PFSK-1 (cell line): ENCODE data around the gene TEKT5.
A peak's percentile ranks its signal among the peaks of the same experiment; 100 is the strongest.

Experiments used
- FOXP2 ChIP-seq: optimal IDR thresholded peaks from 2 replicates; pipeline ENCODE3; 2011; ENCODE audit warnings: borderline replicate concordance, control low read depth, inconsistent platforms; ENCODE audit not compliant: insufficient read depth; ENCODE audit errors: extremely low read length, extremely low read depth
- POLR2AphosphoS5 ChIP-seq: IDR thresholded peaks from 2 replicates; pipeline ENCODE4 v1.6.1; 2012; ENCODE audit warnings: low read depth, mild to moderate bottlenecking, control low read depth, low read length, moderate library complexity
- REST ChIP-seq, 2 experiments: IDR thresholded peaks; 2 replicates each; pipeline versions ENCODE4 v1.6.1 to v1.8.0; 2011 to 2012; ENCODE audit warnings: low read depth in 2 of 2, low read length in 2 of 2, control low read depth in 1 of 2, inconsistent platforms in 1 of 2, mild to moderate bottlenecking in 1 of 2, moderate library complexity in 1 of 2; ENCODE audit not compliant: insufficient read depth in 1 of 2
- SIN3A ChIP-seq: IDR thresholded peaks from 2 replicates; pipeline ENCODE4 v1.6.1; 2012; ENCODE audit warnings: mild to moderate bottlenecking, low read length, moderate library complexity, borderline replicate concordance; ENCODE audit not compliant: insufficient read depth
- TAF1 ChIP-seq: IDR thresholded peaks from 2 replicates; pipeline ENCODE4 v1.6.1; 2012; ENCODE audit warnings: low read length, control low read depth, borderline replicate concordance; ENCODE audit not compliant: insufficient read depth

TEKT5 gene

GRCh38 chr16:10661737-10662136, 33.0 kb downstream of the TEKT5 start:
- TF ChIP-seq REST (IDR thresholded peaks at IDR 0.05; ENCODE audit: insufficient read depth in 1 of 2, low read depth in 2 of 2, low read length in 2 of 2) (peak in 1 of 2 experiments; percentile 22; a peak in 1 of 4 replicates), POLR2AphosphoS5 (no peak)

- TF ChIP-seq POLR2AphosphoS5 = no peak
- TF ChIP-seq TAF1 = no peak
- no peak for TF ChIP-seq SIN3A
- TF ChIP-seq FOXP2 = no peak
- TF ChIP-seq REST (IDR thresholded peaks at IDR 0.05; ENCODE audit: insufficient read depth in 1 of 2, low read depth in 2 of 2, low read length in 2 of 2) = no peak
Measured at GRCh38 chr16:10660950-10661635, 33.6 kb downstream of the TEKT5 start.

- TF ChIP-seq FOXP2 (no peak), POLR2AphosphoS5 (no peak), TAF1 (no peak), REST (IDR thresholded peaks at IDR 0.05; ENCODE audit: insufficient read depth in 1 of 2, low read depth in 2 of 2, low read length in 2 of 2) (no peak), SIN3A (no peak)
Measured at GRCh38 chr16:10658943-10659342, 35.8 kb downstream of the TEKT5 start.

GRCh38 chr16:10657925-10658324, 36.8 kb downstream of the TEKT5 start:
- TF ChIP-seq TAF1 = no peak

GRCh38 chr16:10656618-10657017, 38.1 kb downstream of the TEKT5 start:
- TF ChIP-seq SIN3A (no peak), FOXP2 (no peak), TAF1 (no peak), POLR2AphosphoS5 (no peak), REST (IDR thresholded peaks at IDR 0.05; ENCODE audit: insufficient read depth in 1 of 2, low read depth in 2 of 2, low read length in 2 of 2) (no peak)
